OCI-LY7 (cell line): Measurements from ENCODE around the gene REPIN1.

ENCODE experiments used
- EZH2phosphoT487 ChIP-seq: fragments of 200-600 bp; sonication (generic); IDR thresholded peaks from 2 replicates; pipeline ENCODE4 v1.6.1; 2018; ENCODE audit warnings: low read depth, borderline replicate concordance, mild to moderate bottlenecking, mixed run types, antibody characterized with exemption, low read length, moderate library complexity, mixed read lengths
- TF ChIP-seq, protein P1 (sequence below): fragments of 200-600 bp; sonication (generic); conservative IDR thresholded peaks from 2 replicates; pipeline ENCODE4 v1.5.1; 2014; ENCODE audit warnings: mild to moderate bottlenecking, antibody characterized with exemption, low read length, moderate library complexity, mixed read lengths

DNA sequence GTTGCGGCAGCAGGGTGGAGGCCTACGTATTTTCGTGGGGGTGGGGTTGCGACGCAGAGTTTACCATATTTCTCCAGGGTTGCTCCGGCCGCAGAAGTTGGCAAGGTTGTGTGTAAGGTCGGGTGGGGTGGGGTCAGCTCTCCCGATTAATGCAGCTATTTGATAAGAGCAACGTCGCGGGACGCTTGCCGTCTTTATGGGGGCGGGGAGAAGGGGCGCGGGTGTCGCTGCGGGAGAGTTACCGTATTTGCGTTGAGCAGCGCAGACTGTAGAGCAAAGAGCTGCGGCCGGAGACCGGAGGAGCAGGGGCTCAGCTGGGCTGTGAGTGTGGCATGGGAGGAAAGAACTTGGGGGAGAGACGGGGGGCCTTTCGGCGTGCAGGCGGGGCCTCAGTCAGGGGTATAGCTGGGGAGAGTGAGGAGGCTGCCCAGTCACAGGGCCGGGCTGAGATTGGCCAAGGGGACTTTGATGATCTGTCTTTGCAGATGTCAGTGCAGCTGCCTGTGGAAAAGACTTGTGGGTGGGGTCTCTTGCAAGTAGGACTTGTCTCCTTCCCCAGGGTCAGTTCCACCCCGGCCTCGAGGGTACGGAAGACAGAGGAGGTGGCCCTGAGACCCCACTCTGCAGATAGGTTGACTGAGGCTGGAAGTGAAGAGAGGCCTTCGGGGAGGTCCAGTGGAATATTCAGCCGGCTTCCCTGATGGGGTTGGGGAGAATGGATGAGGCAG is 37.1 kb downstream of the REPIN1 start:
- TF ChIP-seq, protein P1, sequence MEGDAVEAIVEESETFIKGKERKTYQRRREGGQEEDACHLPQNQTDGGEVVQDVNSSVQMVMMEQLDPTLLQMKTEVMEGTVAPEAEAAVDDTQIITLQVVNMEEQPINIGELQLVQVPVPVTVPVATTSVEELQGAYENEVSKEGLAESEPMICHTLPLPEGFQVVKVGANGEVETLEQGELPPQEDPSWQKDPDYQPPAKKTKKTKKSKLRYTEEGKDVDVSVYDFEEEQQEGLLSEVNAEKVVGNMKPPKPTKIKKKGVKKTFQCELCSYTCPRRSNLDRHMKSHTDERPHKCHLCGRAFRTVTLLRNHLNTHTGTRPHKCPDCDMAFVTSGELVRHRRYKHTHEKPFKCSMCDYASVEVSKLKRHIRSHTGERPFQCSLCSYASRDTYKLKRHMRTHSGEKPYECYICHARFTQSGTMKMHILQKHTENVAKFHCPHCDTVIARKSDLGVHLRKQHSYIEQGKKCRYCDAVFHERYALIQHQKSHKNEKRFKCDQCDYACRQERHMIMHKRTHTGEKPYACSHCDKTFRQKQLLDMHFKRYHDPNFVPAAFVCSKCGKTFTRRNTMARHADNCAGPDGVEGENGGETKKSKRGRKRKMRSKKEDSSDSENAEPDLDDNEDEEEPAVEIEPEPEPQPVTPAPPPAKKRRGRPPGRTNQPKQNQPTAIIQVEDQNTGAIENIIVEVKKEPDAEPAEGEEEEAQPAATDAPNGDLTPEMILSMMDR = no peak; the same call in 1 of the 2 replicates
- TF ChIP-seq EZH2phosphoT487 = no peak
